Measurements from ENCODE around the gene SLC39A2.
"Not testable (repeated sequence)": the region's sequence is repeated elsewhere in the genome, so short reads cannot be mapped to it uniquely, and the experiment has no call there.

Gene SLC39A2

DNA sequence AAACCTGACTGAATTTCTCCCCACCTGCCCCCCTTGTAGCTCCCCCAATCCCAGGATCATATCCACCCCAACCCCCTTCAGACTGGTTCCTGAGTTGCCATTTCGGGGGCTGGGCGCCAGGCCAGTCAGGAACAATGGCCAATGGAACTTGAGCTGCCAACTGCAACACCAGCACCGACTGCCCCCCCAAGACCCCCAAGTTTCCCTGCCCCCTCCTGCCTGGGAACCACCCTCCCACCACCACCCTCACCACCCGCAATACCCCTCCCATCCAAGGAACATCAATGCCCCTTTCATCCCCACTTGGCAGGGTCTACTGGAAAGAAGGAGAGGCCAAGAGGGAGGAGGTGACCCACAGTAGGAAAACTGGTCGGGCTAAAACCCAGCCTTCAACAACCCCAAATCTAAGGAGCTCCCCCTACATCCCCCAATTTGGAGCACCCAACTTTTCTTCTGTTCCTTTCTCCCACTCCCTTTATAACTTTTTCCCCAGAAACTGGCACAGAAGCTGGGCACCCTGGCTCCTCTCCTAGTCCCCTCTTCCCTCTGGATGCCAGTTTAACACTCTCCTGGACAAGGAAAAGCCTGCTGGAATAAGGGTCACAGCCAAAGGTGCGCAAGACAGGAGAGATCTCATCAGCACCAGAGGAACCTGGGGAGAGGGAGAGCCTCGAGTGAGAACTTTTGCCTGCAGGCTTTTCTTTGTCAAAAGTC is 27.3 kb downstream of the SLC39A2 start:
- DNase-seq, result peak; percentile 60

DNA sequence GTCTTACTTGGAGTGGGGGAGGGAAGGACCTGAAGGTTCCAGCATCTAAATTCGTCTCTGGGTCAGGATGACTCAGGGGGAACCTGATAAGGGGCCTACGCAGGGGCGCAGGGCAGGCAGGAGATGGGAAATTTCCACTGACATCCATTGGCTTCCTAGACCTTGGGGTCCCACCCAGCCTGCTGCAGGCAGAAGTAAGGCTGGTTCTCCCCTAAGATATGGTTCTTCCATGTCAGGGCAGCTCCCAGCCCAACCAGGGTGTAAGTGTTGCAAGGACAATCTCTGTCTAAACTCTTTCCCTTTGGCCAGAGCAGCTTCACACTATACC is 27.9 kb downstream of the SLC39A2 start:
- no peak for DNase-seq

GRCh38 chr14:21029917-21030316 is 30.8 kb downstream of the SLC39A2 start, which contains the start of gene TPPP2:
TPPP2 (plus strand) TSS chr14:21030217; CDS start chr14:21030582, 365 bp downstream.
- no peak for DNase-seq

DNA sequence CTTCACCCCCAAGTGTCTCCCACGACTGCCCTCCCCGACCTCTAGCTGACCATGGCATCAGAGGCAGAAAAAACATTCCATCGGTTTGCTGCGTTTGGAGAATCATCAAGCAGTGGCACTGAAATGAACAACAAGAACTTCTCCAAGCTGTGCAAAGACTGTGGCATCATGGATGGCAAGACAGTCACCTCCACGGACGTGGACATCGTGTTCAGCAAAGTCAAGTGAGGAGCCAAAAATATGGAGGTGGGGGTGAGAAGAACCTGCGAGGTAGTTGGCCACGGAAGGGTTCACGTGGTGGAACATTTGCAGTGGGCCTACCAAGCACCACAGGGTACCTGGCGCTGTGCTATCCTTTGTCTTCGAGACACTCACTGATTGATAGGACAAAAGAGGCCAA is 31.4 kb downstream of the SLC39A2 start:
- no peak for DNase-seq

GRCh38 chr14:21032326-21033132 is 33.4 kb downstream of the SLC39A2 start:
- DNase-seq, result no peak

- no peak for DNase-seq
These were observed 34.1 kb downstream of the SLC39A2 start for GRCh38 chr14:21033133-21033698.

GRCh38 chr14:21034707-21035106 is 35.6 kb downstream of the SLC39A2 start, which contains the start of gene RNASE13:
RNASE13 (minus strand) TSS chr14:21034807; CDS start chr14:21034288, 519 bp downstream.
- DNase-seq, result no peak

DNA sequence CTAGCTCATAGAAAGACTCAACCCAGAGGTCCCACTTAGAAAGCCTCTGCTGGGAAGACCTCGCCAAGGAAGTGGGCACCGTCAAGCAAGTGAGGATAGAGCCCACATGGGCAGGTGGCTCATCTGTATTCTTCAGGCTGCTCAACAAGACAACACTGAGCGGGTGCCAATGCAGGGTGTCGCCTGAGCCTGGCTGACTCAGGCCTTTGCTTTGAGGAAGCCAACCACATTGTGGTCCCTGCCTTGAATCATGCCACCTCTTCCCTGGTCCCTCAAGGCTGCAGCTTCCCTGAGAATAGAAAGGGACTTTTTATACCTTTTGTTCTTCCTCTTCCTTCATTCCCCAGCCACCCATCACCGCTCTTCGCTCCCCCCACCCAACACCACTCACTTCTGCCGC is 37.7 kb downstream of the SLC39A2 start:
- DNase-seq, result no peak

DNA sequence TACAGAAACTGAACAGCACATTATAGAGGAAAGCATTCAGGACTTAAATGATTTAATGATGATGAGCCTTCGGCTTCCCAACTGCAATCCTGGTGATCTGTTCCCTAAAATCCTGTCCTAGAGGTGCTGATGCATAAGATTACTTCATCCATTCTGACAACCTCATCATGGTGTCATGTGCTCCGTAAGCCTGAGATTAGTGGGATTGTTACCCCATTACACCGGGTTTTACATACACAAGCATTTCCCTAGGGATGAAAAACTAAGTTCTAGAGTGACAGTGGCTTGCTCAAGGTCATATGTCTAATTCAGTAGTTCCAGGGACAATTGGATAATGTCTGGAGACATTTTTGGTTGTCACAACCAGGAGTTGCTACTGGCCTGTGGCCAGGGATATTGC is 38.1 kb downstream of the SLC39A2 start:
- no peak for DNase-seq

GRCh38 chr14:21038441-21039422 is 39.6 kb downstream of the SLC39A2 start:
- DNase-seq, result peak; percentile 92

DNA sequence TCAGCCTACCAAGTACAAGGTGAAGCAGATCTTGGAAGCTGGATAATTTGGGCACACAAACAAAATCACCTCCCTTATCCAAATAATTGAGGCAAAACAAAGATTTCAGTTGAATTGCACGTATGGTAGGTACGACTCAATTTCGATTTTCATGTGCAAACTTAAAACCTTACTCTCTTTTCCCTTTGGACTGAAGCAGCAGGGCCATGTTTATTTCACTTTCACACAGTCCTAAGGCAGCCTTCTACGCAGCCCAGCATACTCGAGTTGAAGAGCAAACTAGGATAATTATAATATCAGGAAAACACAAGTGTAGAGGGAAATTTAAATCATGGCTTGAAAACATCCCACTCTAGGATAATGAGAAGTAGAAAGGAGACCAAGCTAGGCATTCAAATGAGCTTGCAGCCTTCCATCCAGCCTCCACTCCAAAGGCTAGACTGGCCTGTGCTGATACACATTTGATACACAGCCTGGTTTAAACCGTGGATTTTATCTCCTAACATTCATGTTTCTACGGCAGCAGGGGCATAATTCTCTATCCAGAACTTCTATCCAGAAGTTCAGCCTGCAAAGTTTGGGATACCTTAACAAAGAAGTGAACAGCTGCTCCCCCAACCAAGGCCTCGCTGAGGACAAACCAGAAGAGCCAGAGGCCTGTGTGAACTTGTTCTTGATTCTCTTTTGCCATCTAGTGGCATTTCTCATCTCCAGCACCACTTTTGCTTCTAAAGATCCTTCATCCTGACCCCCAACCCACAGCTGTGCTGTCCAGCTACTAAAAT is 40.7 kb downstream of the SLC39A2 start:
- DNase-seq, result peak; percentile 72

GRCh38 chr14:21040370-21040925 is 41.4 kb downstream of the SLC39A2 start:
- DNase-seq, result no peak

- not testable (repeated sequence) for DNase-seq
These were observed 41.8 kb downstream of the SLC39A2 start for GRCh38 chr14:21040941-21041340.

- no peak for DNase-seq
These were observed 42.8 kb downstream of the SLC39A2 start, which contains the start of gene RNASE7 for GRCh38 chr14:21041676-21042433. RNASE7 (plus strand) TSS chr14:21042362; CDS start chr14:21042993, 631 bp downstream.

GRCh38 chr14:21042918-21043317 is 43.8 kb downstream of the SLC39A2 start:
- DNase-seq, result no peak

DNA sequence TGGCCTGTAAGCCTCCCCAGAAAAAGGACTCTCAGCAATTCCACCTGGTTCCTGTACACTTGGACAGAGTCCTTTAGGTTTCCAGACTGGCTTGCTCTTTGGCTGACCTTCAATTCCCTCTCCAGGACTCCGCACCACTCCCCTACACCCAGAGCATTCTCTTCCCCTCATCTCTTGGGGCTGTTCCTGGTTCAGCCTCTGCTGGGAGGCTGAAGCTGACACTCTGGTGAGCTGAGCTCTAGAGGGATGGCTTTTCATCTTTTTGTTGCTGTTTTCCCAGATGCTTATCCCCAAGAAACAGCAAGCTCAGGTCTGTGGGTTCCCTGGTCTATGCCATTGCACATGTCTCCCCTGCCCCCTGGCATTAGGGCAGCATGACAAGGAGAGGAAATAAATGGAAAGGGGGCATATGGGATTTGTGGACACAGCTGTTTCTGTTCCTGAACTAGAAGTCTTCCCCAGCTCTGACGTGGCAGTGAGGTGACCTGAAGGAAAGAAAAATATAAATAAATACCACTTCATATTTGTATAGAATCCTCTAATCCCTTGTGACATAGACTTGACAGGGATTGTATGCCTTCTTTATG is 44.4 kb downstream of the SLC39A2 start:
- DNase-seq, result no peak

GRCh38 chr14:21043974-21044618 is 45.0 kb downstream of the SLC39A2 start:
- no peak for DNase-seq

DNA sequence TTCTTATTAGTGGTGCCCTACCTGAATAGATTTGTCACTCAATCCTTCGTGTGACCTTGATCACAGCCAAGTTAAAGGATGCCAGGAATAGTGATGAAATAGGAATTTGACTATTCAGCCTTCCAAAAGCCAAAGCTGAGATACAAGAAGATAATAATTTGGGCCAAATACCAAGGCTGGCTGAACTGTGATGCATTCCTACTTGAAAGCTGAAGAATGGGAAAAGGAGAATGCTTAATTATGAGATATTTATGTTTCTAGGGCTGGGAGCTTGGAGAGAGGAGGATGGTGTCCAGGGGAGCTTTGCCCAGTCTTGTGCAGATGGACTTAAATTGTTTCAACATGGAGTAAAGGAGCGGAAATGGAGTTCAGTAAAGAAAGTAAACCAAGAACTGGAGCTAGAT is 48.3 kb downstream of the SLC39A2 start:
- no peak for DNase-seq

DNA sequence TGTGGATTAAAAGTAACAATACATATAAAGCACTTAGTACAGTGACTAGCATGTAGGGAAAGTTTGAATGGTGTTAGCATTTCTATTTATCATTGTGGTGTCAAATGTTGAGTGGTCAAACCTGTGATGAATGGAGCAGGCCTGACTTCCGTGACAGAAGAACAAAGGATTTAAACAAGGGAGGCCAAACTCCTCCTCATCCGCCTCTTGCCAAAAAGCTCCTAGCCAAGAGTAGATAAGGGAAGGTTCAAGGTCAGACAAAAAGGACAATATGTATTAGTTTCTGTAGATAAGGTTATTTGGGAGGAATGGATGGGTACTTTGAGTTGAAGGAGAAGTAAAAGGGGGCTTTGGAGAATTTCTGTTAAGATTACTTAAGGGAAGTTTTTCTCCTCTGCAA is 49.5 kb downstream of the SLC39A2 start:
- no peak for DNase-seq

DNA sequence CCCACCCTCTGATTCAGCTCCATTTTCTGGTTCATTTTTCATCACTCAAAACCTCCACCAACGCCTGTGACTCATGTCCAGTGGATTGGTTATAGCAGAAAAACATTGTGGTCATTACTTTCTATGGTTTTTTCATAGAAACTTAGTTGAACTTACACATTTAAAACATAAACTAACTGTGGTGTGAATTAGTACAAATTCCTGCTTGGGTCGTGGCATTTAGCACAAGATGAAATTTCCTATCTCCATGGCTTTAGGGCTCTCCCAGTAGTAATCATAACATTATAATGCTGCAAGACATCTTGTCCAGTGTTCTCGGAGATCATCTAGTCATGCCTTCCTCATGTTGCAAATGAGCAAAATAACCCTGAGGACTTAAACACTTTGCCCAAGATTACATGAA is 50.2 kb downstream of the SLC39A2 start:
- no peak for DNase-seq
